Renal pelvis (tissue), 3 donors: ENCODE measurements around the gene ZBTB38. TPM values are rescaled to one million over a fixed set of nuclear protein-coding genes. Genes with fewer than 3 reads are reported as not detected.

Experiments used
- polyA plus RNA-seq, 3 donors: library from polyadenylated mRNA; unstranded; fragments of 120-200 nt; gene quantifications; one replicate each; pipeline ENCODE4 v1.2.1, GENCODE V29; 2013; ENCODE audit not compliant: insufficient read length in 3 of 3

Gene ZBTB38
- polyA plus RNA-seq, 3 donors = 51.7 to 66.1 (median 51.9) TPM

Other genes with a start within 250 kb of the ZBTB38 start
- gene PXYLP1, start 136.7 kb upstream of the ZBTB38 start, polyA plus RNA-seq = 10 to 100 TPM; 34.8 to 41.2 (median 37.7) TPM
- 10 to 100 TPM; 17.4 to 26.0 (median 24.0) TPM for gene RASA2, start 118.5 kb downstream of the ZBTB38 start, polyA plus RNA-seq